Bone marrow (tissue), 2 donors: ENCODE results near the gene BRIP1.

Source experiments
- DNase-seq, 2 donors: peaks; one replicate each; lab custom pipeline; 2025; lab: John Stamatoyannopoulos, UW

Gene BRIP1

GRCh38 chr17:61662186-61662585, 201.1 kb downstream of the BRIP1 start:
- no peak for DNase-seq

- no peak for DNase-seq
Measured at GRCh38 chr17:61660746-61661485, 202.4 kb downstream of the BRIP1 start.

GRCh38 chr17:61659437-61659836, 203.9 kb downstream of the BRIP1 start:
- no peak for DNase-seq

- DNase-seq, result no peak
Measured at GRCh38 chr17:61658183-61658582, 205.1 kb downstream of the BRIP1 start.

GRCh38 chr17:61657338-61657737, 206.0 kb downstream of the BRIP1 start:
- DNase-seq, result no peak

GRCh38 chr17:61656721-61657217, 206.6 kb downstream of the BRIP1 start:
- DNase-seq, result no peak

- no peak for DNase-seq
Measured at GRCh38 chr17:61650749-61651148, 212.6 kb downstream of the BRIP1 start.

GRCh38 chr17:61648587-61648986, 214.7 kb downstream of the BRIP1 start:
- DNase-seq, result no peak

GRCh38 chr17:61647047-61647446, 216.3 kb downstream of the BRIP1 start:
- DNase-seq, result no peak

- DNase-seq, result no peak
Measured at GRCh38 chr17:61646482-61646881, 216.8 kb downstream of the BRIP1 start.

- no peak for DNase-seq
Measured at GRCh38 chr17:61645920-61646319, 217.4 kb downstream of the BRIP1 start.

- no peak for DNase-seq
Measured at GRCh38 chr17:61644800-61645774, 218.2 kb downstream of the BRIP1 start.

GRCh38 chr17:61642768-61643167, 220.6 kb downstream of the BRIP1 start:
- DNase-seq, result no peak

GRCh38 chr17:61641715-61642114, 221.6 kb downstream of the BRIP1 start:
- no peak for DNase-seq

- DNase-seq, result no peak
Measured at GRCh38 chr17:61641084-61641483, 222.2 kb downstream of the BRIP1 start.

GRCh38 chr17:61639818-61640217, 223.5 kb downstream of the BRIP1 start:
- DNase-seq, result no peak

GRCh38 chr17:61638087-61638486, 225.2 kb downstream of the BRIP1 start:
- DNase-seq, result no peak

GRCh38 chr17:61635913-61636432, 227.4 kb downstream of the BRIP1 start:
- DNase-seq, result peak in 1 of 2 donors; percentile 63

- DNase-seq, result no peak
Measured at GRCh38 chr17:61634942-61635538, 228.3 kb downstream of the BRIP1 start.

GRCh38 chr17:61634011-61634539, 229.3 kb downstream of the BRIP1 start:
- DNase-seq, result no peak

- no peak for DNase-seq
Measured at GRCh38 chr17:61632826-61633225, 230.5 kb downstream of the BRIP1 start.

GRCh38 chr17:61631800-61632199, 231.5 kb downstream of the BRIP1 start:
- DNase-seq, result no peak
